Activated CD8-positive, alpha-beta memory T cell treated with anti-CD3 and anti-CD28 coated beads for 4 hours (primary cell): Measurements from ENCODE around the gene CORO7.
A peak's percentile ranks its signal among the peaks of the same experiment; 100 is the strongest.
"Not testable (repeated sequence)": the region's sequence is repeated elsewhere in the genome, so short reads cannot be mapped to it uniquely, and the experiment has no call there.

ENCODE experiments used
- DNase-seq, 2 donors: peaks; one replicate each; pipeline ENCODE4 v3.0.0-alpha.2; 2020; ENCODE audit warnings: low read depth in 2 of 2

CORO7 gene

DNA sequence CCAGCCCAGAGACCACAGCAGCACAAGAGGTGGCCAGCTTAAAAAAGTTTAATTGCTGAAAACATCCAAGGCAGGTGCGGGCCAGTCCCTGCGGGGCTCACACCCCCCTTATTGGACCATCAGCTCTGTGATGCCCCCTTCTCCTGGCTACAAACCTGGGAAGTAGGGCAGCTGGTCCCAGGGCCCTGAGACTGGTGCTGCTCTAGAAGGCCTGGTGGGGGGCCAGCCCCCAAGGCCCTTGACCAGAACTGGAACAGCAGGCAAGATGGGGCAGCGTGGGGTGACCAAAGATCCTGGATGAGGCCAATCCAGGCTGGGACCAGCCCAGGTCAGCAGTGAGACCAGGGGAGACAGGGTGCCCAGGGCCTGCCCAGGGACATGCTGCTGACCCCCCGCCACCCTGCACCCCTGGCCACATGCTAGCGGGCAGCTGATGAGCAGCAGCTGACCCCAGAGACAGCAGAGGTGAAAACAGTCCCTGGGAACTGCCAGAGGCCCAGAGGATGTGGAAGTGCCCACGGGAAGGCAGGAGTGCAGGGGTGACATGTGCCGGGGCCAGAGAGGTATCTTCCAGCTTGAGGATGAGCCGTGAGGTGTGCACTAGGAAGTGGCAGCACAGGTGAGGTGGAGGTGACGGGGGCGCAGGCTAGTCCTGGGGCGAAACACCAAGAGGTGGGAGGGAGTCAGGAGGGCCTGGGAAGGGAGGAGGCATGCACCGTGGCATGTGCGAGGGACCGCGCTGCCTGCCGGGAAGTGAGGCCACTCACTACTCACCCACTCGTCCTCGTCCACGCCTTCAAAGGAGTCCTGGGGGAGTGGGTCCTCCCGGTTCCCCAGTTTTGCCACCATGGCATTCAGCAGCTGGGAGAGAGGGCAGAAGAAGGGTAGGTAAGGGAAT is 61.6 kb downstream of the CORO7 start:
- no peak for DNase-seq

DNA sequence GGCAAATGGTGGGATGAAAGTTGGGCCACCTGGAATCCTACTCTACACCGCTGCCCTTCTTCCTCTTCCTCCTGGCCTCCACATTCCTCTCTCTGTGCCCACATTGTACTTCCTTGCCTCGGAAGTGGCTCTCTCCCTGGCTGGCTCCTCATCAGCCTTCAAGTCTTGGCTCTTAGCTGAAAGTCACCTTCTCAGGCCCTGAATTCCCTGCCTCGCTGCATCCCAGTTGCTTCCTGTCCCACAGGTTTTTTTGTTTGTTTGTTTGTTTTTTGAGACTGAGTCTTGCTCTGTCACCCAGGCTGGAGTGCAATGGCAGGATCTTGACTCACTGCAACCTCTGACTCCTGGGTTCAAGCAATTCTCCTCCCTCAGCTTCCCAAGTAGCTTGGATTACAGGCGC is 62.7 kb downstream of the CORO7 start:
- no peak for DNase-seq

DNA sequence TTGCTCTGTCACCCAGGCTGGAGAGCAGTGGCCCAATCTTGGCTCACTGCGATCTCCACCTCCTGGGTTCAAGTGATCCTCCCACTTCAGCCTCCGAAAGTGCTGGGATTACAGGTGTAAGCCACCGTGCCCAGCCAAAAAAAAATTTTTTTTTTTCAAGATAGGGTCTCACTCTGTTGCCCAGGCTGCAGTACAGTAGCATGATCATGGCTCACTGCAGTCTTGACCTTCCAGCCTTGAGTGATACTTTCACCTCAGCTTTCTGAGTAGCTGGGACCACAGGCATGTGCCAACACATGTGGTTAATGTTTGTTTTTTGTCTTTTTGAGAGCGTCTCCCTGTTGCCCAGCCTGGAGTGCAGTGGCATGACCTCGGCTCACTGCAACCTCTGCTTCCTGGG is 63.6 kb downstream of the CORO7 start:
- DNase-seq, result no peak

DNA sequence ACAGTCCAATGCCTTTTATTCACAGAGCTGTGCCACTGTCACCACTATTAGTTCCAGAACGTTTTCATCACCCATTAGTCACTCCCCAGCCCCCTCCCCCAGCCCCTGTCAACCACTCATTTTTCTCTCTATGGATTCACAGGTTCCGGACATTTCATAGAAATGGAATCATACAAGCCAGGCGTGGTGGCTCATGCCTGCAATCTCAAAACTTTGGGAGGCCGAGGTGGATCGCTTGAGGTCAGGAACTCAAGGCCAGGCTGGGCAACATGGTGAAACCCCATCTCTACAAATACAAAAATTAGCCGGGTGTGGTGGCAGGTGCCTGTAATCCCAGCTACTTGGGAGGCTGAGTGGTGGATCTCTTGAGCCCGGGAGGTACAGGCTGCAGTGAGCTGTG is 64.5 kb downstream of the CORO7 start:
- no peak for DNase-seq

DNA sequence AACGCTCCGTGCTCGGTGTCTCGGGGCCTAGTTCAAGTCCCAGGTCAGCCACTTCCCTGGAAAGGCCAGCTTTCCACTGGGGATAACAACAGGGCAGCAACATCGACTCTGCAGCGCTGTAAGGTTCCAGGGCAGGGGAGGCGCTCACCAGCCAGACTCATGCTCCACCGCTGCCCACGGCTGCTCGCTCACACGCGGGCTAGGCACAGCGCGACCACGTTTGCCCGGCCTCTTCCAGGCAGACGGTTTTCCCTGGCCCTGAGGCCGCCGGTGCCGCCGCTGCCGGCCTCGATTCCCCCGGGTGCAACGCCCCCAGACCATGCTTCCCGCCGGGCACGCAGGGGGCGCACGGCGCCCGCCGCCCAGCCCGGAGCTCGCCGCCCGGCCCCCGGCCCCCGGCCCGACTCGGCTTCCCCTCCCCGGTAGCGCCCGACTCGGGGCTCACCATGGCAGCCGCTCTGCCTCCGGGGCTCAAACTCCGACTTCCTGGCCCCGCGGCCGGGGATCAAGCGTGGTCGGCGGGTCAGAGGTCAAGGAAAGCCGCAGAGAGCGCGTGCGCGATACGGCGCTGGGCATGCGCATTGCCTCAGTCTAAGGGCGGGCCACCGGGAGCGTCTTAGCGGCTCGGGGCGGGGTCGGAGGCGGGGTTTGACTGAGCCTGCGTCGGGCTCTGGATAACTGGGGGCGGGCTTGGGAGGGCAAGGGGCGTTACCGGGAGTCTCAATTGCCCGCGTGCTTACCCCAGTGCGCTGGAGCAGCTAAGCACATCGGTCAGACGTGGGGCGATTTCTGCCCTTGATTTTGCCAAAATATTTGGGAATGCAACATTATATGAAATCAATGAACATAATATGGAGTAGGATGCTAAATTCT is 65.4 kb downstream of the CORO7 start, which contains the start of gene PAM16:
TSS of gene PAM16 (minus strand) at position 535 of the 873 bp plus-strand sequence. CDS start at position 448, 87 bp downstream.
- DNase-seq, result peak; percentile 95 to 97

DNA sequence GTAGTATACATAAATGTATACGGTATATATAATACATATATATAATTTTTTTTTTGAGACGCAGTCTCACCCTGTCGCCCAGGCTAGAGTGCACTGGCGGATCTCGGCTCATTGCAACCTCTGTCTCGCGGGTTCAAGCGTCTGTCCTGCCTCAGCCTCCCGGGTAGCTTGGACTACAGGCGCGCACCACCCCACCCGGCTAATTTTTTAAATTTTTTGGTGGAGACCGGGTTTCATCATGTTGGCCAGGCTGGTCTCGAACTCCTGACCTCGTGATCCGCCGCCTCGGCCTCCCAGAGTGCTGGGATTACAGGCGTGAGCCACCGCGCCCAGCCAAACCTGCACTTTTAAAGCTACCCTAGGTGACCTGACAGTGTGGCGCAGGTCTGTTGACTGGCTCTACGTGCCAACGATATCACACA is 66.0 kb downstream of the CORO7 start:
- DNase-seq, result no peak

DNA sequence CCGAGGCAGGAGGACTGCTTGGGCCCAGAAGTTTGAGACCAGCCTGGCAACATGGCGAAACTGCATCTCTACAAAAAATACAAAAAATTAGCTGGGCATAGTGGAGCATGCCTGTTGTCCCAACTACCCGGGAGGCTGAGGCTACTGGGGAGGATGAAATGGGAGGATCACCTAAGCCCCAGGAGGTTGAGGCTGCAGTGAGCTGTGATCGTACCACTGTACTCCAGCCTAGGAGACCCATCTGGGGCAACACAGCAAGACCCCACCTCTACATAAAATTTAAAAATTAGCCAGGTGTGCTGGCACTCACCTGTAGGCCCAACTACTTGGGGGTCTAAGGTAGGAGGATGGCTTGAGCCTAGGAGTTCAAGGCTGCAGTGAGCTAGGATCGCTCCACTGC is 67.1 kb downstream of the CORO7 start:
- DNase-seq, result no peak

DNA sequence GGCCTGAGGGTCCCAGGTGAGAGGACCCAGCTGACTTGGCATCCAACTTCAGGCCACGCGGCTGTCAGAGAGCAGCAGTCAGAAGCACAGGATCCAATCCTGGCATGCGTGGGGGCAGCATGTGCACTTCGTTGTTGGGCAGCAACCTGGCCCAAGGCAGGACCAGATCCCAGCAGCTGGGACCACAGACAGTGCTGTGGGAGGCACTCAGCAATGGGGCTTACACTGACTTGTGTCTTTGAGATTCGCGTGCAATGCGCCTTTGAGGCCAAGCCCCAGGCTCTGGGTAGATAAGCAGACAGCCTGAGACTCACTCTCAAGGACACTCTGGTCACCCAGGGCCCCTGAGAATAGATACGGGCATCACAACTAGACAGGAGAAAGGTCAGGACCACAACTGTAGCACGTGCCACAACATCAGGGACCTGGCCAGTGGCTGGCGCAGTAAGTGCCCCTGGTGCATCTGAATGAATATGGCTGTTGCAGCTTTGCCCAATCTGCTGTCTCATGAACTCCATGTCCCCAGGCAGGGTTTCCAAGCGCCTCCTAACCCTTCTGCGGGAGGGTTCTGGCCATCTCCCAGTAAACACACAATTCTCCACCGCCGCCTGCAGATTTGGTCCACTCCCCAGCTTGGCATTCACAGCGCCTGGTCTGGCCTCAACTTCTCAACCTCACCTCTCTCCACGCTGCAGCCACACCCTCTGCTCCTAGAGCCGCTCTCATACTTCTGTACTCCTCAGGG is 68.5 kb downstream of the CORO7 start:
- no peak for DNase-seq

DNA sequence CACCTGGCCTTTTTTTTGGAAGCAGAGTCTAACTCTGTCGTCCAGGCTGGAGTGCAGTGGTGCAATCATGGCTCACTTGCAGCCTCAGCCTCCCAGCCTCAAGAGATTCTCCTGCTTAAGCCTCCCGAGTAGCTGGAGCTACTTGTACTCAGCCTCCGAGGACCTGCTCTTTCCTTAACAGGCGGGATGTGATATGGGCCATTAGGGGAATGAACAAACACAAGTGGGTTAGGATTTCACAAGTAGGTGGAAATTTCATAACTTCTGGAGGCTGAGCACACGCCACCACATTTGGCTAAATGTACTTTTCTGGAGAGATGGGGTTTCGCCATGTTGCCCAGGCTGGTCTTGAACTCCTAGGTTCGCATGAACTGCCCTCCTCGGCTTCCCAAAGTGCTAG is 69.4 kb downstream of the CORO7 start:
- no peak for DNase-seq

DNA sequence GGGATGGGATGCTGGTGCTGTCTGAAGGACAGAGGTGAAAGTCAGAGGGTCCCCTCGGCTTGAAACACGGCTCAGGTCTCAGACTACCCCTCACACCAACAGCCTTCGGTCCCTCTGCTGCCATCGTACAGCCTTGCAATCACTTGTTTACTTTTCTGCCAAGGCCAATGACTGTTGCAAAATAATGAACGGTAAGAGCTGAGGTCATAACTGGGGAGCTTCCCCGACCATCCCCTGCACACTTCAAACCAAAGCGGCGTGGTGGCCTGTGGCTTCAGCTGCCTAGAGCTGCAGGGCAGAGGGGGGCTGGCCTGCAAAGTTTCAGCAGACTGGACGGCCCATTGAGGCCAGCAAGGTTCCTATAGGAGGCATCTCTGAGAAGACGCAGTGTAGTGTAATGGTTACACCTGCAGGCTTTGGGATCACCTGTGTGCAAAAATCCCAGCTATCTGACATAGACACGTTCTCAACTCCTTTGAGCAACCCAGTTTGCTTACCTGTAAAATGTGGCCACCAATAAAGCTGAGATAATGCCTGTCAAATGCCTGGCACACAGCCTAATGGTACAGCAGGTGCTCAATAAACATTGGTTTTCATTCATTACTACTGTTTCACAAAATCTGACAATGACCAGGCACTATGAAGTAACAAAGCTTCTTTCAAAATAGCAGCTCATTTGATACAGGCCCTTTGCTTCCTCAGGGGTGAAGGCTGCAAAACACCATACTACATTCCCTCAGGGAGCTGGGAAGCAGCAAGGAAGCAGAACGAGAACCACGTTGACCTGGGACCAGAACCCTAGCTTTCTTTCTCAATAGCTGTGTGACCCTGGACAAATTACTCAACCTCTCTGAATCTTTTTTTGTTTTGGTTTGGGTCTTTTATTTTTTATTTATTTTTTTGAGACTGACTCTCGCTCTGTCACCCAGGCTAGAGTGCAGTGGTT is 70.3 kb downstream of the CORO7 start:
- DNase-seq, result no peak

DNA sequence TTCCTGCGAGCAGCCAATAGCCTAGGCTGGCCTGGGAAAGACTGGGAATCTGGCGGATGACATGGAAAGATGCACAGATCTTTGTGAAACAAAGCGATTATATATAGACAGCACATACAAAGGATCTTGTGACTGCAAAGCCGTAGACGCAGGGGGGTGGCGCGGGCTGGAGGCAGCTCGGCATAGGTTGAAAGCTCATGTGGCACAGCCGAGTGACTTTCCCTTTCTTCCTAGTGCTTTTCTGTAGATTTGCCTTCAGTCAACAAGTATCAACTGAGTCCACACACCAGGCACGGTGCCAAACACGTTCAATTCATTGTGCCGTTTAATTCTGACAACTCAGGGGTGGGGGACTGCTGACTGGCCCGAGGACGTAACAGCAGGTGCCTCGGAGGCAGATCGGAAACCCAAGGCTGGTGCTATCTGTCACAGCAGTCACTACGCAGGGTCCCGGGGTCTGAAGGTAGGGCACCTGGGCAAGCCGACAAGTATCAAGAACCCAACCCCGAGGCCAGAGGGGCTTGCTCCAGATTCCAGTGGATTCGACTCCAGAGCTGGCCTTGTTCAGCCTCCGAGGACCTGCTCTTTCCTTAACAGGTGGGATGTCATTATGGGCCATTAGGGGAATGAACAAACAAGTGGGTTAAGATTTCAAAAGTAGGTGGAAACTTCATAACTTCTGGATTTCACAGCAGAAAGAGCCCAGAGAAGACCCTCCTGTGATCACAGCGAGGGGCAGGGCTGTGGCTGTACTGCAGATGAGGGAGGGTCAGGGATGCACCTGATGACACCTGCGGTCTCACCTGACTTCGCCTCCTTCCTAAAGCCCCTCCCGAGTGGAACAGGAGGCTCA is 71.2 kb downstream of the CORO7 start:
- no peak for DNase-seq

DNA sequence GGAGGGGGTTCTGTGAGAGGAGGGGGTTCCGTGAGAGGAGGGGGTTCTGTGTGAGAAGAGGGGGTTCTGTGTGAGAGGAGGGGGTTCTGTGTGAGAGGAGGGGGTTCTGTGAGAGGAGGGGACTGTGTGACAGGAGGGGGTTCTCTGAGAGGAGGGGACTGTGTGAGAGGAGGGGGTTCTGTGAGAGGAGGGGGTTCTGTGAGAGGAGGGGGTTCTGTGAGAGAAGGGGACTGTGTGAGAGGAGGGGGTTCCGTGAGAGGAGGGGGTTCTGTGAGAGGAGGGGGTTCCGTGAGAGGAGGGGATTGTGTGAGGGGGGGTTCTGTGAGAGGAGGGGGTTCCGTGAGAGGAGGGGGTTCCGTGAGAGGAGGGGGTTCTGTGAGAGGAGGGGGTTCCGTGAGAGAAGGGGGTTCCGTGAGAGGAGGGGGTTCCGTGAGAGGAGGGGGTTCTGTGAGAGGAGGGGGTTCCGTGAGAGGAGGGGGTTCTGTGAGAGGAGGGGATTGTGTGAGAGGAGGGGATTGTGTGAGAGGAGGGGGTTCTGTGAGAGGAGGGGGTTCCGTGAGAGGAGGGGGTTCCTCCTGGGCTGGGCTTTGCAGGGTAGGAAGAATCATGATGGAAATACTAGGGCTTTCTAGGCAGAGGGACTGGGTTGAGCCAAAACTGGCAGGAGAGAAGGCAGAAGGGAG is 72.0 kb downstream of the CORO7 start:
- DNase-seq, result not testable (repeated sequence)

DNA sequence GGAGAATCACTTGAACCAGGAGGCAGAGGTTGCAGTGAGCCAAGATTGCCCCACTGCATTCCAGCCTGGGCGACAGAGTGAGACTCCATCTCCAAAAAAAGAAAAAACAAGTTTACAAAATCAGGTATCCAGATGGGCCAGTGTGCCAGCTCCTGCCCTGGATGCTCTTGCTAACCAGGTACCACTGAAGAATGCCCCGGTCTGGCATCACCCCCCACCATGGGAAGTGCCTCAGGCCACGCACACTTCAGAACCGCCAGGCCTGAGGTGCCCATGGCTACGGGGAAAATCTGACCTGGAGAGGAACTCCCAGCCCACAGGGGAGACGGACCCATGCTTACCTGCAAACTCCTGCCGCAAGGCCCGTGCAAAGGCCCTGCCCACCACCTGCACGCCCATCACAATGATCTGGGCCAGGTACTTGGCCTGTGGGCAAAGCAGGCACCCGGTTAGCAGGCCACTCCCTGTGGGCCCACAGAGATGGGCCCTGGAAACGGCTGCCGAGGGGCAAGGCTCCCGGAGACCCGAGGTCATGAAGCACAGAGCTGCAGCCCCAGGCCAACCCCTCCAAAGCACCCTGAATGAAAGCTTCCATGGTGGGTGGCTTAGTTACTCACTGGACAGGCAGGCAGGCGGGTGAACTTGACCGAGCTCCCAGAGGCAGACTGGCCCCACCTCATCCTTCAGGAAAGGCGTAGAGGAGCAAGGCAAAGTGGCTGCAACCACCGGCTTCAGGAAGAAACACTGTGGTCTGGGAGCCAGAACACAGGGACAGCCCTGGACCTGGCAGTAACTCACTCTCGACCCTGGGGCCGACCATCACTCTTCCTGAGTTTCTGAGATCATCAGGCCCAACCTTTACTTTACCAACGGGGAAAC is 73.3 kb downstream of the CORO7 start:
- no peak for DNase-seq

DNA sequence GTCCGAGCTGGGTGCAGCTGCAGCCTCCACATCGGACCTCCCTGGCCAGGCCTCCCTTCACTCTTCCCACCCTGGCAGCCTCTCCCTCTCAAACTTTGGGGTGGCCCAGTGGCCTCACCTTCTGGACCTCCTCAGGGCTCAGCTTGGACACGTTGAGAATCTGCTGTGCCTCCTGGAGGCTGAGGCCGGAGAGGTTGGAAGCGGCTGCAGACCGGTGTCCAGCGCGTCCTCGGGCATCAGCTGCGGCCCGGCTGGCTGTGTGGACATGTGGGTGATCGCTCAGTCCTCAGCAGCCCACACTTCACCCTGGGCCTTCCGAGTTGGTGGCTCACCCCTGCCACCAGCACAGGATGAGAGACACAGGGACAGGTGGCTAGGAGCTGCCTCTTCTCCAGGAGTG is 75.1 kb downstream of the CORO7 start:
- no peak for DNase-seq

DNA sequence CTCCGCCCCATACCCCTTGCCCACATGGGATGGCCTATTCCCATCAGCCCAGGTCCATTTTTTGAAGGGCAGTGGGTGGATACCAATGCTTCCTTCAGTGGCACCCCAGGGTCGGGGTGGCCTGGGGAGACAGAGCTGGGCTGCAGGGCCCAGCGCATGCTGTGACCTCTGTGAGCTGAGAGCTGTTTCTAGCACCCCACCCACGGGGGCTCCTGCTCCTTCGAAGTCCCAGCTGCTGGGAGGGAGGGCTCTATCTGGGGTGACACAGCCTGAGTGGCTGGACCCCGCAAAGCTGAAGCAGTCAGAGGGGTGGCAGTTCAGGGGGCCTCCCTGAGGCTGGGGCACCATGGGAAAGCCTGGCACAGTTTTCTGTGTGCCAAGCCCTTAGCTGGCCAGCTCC is 76.0 kb downstream of the CORO7 start:
- no peak for DNase-seq

DNA sequence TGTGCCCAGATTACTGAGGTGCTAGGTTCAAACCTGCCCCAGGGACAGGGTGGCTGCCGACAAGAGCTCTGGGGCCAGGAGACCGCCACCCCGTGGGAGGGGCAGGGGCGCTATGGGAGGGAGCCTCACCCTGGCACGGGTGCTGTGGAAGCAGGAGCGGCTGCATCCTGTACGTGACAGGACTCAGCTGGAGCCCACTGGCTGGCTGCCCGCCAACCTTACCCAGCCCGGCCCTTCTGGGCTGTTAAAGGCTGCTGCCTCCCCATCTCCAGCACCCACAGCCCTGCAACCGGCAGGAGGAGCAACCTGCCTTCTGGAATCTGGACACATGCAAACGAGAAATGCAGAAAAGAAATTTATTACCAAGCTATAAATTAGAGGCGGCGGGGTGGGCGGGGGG is 76.5 kb downstream of the CORO7 start:
- DNase-seq, result no peak

DNA sequence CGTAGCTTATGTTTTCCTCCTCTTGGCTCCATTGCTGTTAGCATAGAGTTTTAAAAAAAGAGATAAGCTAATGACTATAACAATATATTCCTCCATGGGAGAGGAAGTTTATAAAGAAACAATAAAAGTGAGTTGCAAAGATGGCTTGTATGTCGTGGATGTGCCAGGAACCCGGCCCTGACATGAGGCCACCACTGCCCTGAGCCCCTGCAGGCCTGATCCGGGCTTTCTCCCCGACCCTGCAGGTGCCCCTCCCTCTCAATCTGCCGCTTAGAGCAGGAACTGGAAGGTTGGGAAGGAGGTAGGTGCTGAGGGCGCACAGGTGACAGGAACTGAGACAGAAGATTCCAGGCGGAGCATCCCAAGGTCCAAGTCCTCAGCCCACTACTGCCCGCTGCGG is 76.9 kb downstream of the CORO7 start:
- DNase-seq, result no peak

DNA sequence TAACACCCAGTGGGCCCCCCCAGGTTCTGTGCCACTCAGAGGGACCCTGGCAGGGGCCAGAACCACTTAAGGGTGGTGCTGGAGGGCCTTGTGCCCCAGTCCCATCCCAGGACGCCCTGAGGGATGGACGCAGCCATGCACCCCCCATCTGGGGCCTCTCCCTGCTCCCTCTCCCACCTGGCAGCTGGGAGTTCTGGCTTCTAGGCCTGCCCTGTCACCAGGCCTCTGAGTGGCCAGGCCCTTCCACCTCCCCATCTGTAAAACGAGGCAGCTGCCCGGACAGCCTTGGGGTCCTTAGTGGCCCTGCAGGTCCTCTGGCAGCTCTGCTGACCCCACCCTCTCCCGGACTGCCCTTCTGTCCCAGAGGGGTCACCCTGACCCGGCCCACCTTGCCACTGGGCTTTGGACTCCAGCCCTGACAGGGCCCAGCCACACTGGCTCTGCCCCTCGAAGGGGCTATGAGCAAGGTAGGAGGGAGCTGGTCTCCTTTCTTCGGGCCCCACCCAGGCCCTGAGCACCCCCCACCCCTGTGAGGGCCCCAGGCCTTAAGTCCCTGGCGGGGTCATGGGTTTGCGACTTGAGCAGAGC is 77.6 kb downstream of the CORO7 start:
- no peak for DNase-seq
